ENCODE measurements around the gene PRRG2. TPM values are rescaled to one million over a fixed set of nuclear protein-coding genes. Genes with fewer than 3 reads are reported as not detected.
A peak's percentile ranks its signal among the peaks of the same experiment; 100 is the strongest.

The PRRG2 gene
- total and polyA plus RNA-seq, 7 experiments from 2014 or later = 0.30 to 2.9 (median 0.54) TPM; not detected in 1

DNA sequence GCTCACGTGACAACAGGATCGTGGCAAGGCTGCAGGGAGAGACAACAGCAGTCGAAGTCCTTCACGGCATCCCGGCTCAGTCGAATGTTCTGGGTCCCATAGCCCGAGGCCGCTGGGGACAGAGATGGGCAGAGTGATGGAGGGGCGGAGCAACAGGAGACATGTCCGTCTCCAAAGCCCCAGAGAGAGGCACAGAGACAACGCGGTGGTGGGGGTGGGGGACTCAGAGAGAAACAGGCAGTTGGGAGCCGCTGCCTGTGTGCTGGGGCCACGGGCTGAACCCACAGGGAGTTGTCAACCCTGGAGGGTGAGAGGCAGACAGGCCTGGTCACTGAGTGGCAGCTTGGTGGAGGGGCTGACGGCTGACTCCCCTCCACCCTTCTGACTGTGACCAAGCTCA, 21.2 kb upstream of the PRRG2 start:
- Mint-ChIP-seq H3K9me3 (peaks cover 0 to 2% (median 0%) of the 10 kb centered on the region in 11 donors), H3K27ac (peak overlapping the region; percentile 91 to 99 (median 98)), H3K4me1 (peaks cover 46 to 76% (median 71%) of the 10 kb centered on the region in 7 donors), H3K4me3 (peak overlapping the region; percentile 90 to 99 (median 94)), H3K27me3 (no peaks in the 10 kb centered on the region), H3K36me3 (peaks cover 6 to 60% (median 31%) of the 10 kb centered on the region in 5 donors)
- H3K4me3 ChIP-seq (ENCODE audit: low read length) = peak overlapping the region; percentile 88
- peak overlapping the region; percentile 88 for H3K27ac ChIP-seq (ENCODE audit: low read depth, low read length)
- ATAC-seq (no peak), DNase-seq (peak in 3 of 9 donors; percentile 15 to 35 (median 25))
- ChIA-PET POLR2A (interaction anchor here (0.9 to 21.0 kb wide), 9 partner anchors 6 to 116 kb away, joined by 3 to 687 read pairs (median 5); partner anchors contain the start of genes PIH1D1 and RCN3), CTCF (interaction anchor here (1.2 to 11.3 kb wide), 4 partner anchors 10 to 54 kb away, joined by 3 to 151 read pairs (median 62); no protein-coding TSS in a partner anchor)
- intact Hi-C loops (cut with micrococcal nuclease) = loop anchor here (1.0 to 10.0 kb wide), 2 partner anchors 8 to 445 kb away; partner anchors contain the start of genes C19orf73 (in 1 of the 2), LIN7B (in 1 of the 2) and PPFIA3 (in 1 of the 2)
- no peaks in the 10 kb centered on the region for H3K9me3 ChIP-seq (ENCODE audit: control insufficient read depth in 2 of 3, low read length in 3 of 3)
- H3K27me3 ChIP-seq (ENCODE audit: control insufficient read depth in 2 of 2, insufficient read depth in 2 of 2, low read length in 2 of 2) = no peaks in the 10 kb centered on the region
- H3K36me3 ChIP-seq (ENCODE audit: control insufficient read depth in 2 of 3, insufficient read depth in 3 of 3, low read length in 3 of 3) = peaks cover 8 to 49% (median 11%) of the 10 kb centered on the region in 3 experiments
- peaks cover 63 to 74% of the 10 kb centered on the region in 2 donors for H3K4me1 ChIP-seq (ENCODE audit: control insufficient read depth in 2 of 2, insufficient read depth in 2 of 2, low read length in 2 of 2)

- Mint-ChIP-seq H3K36me3 (peaks cover 5 to 59% (median 30%) of the 10 kb centered on the region in 5 donors), H3K4me1 (peaks cover 45 to 76% (median 71%) of the 10 kb centered on the region in 7 donors), H3K27ac (peak overlapping the region; percentile 91 to 99 (median 98)), H3K4me3 (peak overlapping the region; percentile 90 to 99 (median 94)), H3K27me3 (no peaks in the 10 kb centered on the region), H3K9me3 (peaks cover 0 to 2% (median 0%) of the 10 kb centered on the region in 11 donors)
- H3K27ac ChIP-seq (ENCODE audit: low read depth, low read length) = peak overlapping the region; percentile 88
- DNase-seq (peak in 6 of 9 donors; percentile 48 to 57 (median 51)), ATAC-seq (no peak)
- H3K36me3 ChIP-seq (ENCODE audit: control insufficient read depth in 2 of 3, insufficient read depth in 3 of 3, low read length in 3 of 3) = peaks cover 7 to 44% (median 8%) of the 10 kb centered on the region in 3 experiments
- H3K27me3 ChIP-seq (ENCODE audit: control insufficient read depth in 2 of 2, insufficient read depth in 2 of 2, low read length in 2 of 2) = no peaks in the 10 kb centered on the region
- H3K4me3 ChIP-seq (ENCODE audit: low read length) = peak overlapping the region; percentile 88
- intact Hi-C loops (cut with micrococcal nuclease) = loop anchor here (1.0 to 10.0 kb wide), 2 partner anchors 8 to 446 kb away; partner anchors contain the start of genes C19orf73 (in 1 of the 2), LIN7B (in 1 of the 2) and PPFIA3 (in 1 of the 2)
- CTCF ChIA-PET = interaction anchor here (1.1 to 11.3 kb wide), 7 partner anchors 10 to 87 kb away, joined by 3 to 151 read pairs (median 5); partner anchors contain the start of gene FLT3LG
- H3K9me3 ChIP-seq (ENCODE audit: control insufficient read depth in 2 of 3, low read length in 3 of 3) = no peaks in the 10 kb centered on the region
- POLR2A ChIA-PET = interaction anchor here (0.7 to 21.0 kb wide), 10 partner anchors 6 to 116 kb away, joined by 3 to 687 read pairs (median 4); partner anchors contain the start of genes FCGRT, PIH1D1 and RCN3
- H3K4me1 ChIP-seq (ENCODE audit: control insufficient read depth in 2 of 2, insufficient read depth in 2 of 2, low read length in 2 of 2) = peaks cover 63 to 73% of the 10 kb centered on the region in 2 donors
These were observed 20.7 kb upstream of the PRRG2 start for GRCh38 chr19:49560358-49560900.

DNA sequence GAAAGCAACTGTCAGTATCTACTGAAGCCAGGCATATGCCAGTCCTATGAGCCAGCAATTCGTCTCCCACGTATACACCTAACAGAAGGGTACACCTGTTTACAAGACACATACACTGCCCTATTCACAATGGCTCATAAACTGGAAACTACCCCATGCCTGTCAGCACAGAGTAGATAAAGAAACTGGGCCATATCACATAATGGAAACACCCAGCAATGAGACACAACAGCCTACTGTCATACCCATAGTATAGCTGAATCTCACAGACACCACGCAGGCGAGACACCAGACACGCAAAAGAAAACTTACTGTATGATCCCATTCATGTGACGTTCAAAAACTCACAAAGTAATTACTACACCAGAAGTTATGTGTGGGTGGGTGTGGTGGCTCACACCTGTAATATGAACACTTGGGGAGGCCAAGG, 16.5 kb upstream of the PRRG2 start:
- Histone ChIP-seq H3K27ac (ENCODE audit: low read depth, low read length) (peak overlapping the region; percentile 88), H3K9me3 (ENCODE audit: control insufficient read depth in 2 of 3, low read length in 3 of 3) (no peaks in the 10 kb centered on the region), H3K36me3 (ENCODE audit: control insufficient read depth in 2 of 3, insufficient read depth in 3 of 3, low read length in 3 of 3) (peaks cover 0 to 10% (median 0%) of the 10 kb centered on the region in 3 experiments), H3K4me3 (ENCODE audit: low read length) (peak overlapping the region; percentile 31), H3K27me3 (ENCODE audit: control insufficient read depth in 2 of 2, insufficient read depth in 2 of 2, low read length in 2 of 2) (no peaks in the 10 kb centered on the region), H3K4me1 (ENCODE audit: control insufficient read depth in 2 of 2, insufficient read depth in 2 of 2, low read length in 2 of 2) (peaks cover 74 to 79% of the 10 kb centered on the region in 2 donors)
- no peaks in the 10 kb centered on the region for H3K9me3 Mint-ChIP-seq
- H3K27me3 Mint-ChIP-seq = peaks cover 0 to 2% (median 0%) of the 10 kb centered on the region in 5 donors
- H3K36me3 Mint-ChIP-seq = peaks cover 0 to 33% (median 11%) of the 10 kb centered on the region in 5 donors
- ChIA-PET POLR2A (interaction anchor here (0.5 to 21.0 kb wide), 7 partner anchors 13 to 112 kb away, joined by 3 to 687 read pairs (median 9); partner anchors contain the start of genes ALDH16A1, FLT3LG, NOSIP and PIH1D1), CTCF (interaction anchor here (0.6 to 11.3 kb wide), 5 partner anchors 8 to 126 kb away, joined by 3 to 151 read pairs (median 4); no protein-coding TSS in a partner anchor)
- ATAC-seq (peak; percentile 31), DNase-seq (peak in 4 of 9 donors; percentile 41 to 84 (median 60))
- peak overlapping the region; percentile 11 to 90 (median 73) for H3K4me3 Mint-ChIP-seq
- intact Hi-C loops (cut with micrococcal nuclease) = loop anchor here in 1 of 2 donors (10.0 kb wide), 1 partner anchor 450 kb away; the partner anchor contains the start of genes C19orf73, LIN7B and PPFIA3
- peaks cover 59 to 90% (median 84%) of the 10 kb centered on the region in 7 donors for H3K4me1 Mint-ChIP-seq
- H3K27ac Mint-ChIP-seq = peak overlapping the region; percentile 91 to 99 (median 96)

DNA sequence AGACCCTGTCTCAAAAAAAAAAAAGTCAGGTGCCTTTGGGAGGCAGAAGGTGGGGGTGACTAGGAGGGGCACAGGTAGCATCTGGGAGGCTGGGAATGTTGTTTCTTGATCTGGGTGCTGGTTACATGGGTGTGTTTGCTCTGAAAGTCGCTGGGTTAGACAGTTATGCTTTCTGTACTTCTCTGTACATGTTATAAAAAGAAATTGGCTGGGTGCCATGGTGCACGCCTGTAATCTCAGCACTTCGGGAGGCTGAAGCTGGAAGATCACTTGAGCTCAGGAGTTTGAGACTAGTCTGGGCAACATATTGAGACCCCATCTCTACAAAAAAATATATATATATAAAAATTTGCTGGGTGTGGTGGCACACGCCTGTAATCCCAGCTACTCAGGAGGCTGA, 15.9 kb upstream of the PRRG2 start:
- Histone ChIP-seq H3K27ac (ENCODE audit: low read depth, low read length) (peak overlapping the region; percentile 88), H3K4me3 (ENCODE audit: low read length) (peak overlapping the region; percentile 31), H3K9me3 (ENCODE audit: control insufficient read depth in 2 of 3, low read length in 3 of 3) (no peaks in the 10 kb centered on the region), H3K36me3 (ENCODE audit: control insufficient read depth in 2 of 3, insufficient read depth in 3 of 3, low read length in 3 of 3) (peaks cover 0 to 3% (median 0%) of the 10 kb centered on the region in 3 experiments), H3K4me1 (ENCODE audit: control insufficient read depth in 2 of 2, insufficient read depth in 2 of 2, low read length in 2 of 2) (peaks cover 77 to 85% of the 10 kb centered on the region in 2 donors), H3K27me3 (ENCODE audit: control insufficient read depth in 2 of 2, insufficient read depth in 2 of 2, low read length in 2 of 2) (no peaks in the 10 kb centered on the region)
- ATAC-seq (no peak), DNase-seq (peak in 5 of 9 donors; percentile 46 to 65 (median 54))
- Mint-ChIP-seq H3K27ac (peak overlapping the region; percentile 91 to 99 (median 96)), H3K4me3 (peak overlapping the region; percentile 11 to 90 (median 73)), H3K4me1 (peaks cover 64 to 90% (median 84%) of the 10 kb centered on the region in 7 donors), H3K27me3 (peaks cover 0 to 2% (median 0%) of the 10 kb centered on the region in 5 donors), H3K9me3 (no peaks in the 10 kb centered on the region), H3K36me3 (peaks cover 0 to 29% (median 5%) of the 10 kb centered on the region in 5 donors)
- POLR2A ChIA-PET = interaction anchor here (0.8 to 21.0 kb wide), 7 partner anchors 13 to 112 kb away, joined by 3 to 687 read pairs (median 9); partner anchors contain the start of genes ALDH16A1, FLT3LG, NOSIP and PIH1D1
- intact Hi-C loops (cut with micrococcal nuclease) = loop anchor here in 1 of 2 donors (10.0 kb wide), 1 partner anchor 450 kb away; the partner anchor contains the start of genes C19orf73, LIN7B and PPFIA3
- CTCF ChIA-PET = interaction anchor here (1.0 to 11.3 kb wide), 3 partner anchors 15 to 66 kb away, joined by 3 to 151 read pairs (median 3); no protein-coding TSS in a partner anchor

DNA sequence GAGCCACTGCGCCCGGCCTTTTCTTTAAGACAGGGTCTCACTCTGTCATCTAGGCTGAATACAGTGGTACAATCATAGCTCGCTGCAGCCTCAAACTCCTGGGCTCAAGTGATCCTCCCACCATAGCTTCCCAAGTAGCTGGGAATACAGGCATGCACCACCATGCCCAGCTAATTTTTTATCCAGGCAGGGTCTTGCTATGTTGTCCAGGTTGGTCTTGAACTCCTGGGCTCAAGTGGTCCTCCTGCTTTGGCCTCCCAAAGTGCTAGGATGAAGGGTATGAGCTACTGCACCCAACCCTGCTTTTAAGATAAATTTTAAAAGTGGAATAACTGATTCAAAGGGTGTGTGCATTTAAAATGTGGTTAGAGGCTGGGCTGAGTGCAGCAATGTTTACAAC, 14.8 kb upstream of the PRRG2 start:
- H3K27ac ChIP-seq (ENCODE audit: low read depth, low read length) = peak overlapping the region; percentile 88
- ChIA-PET POLR2A (interaction anchor here (0.6 to 21.0 kb wide), 8 partner anchors 14 to 1798 kb away, joined by 3 to 687 read pairs (median 7); partner anchors contain the start of genes ALDH16A1, NOSIP, PIH1D1 and PRRG2), CTCF (interaction anchor here (0.7 to 11.3 kb wide), 5 partner anchors 8 to 58 kb away, joined by 3 to 151 read pairs (median 3); no protein-coding TSS in a partner anchor)
- H3K36me3 Mint-ChIP-seq = peaks cover 0 to 25% (median 0%) of the 10 kb centered on the region in 5 donors
- no peaks in the 10 kb centered on the region for H3K36me3 ChIP-seq (ENCODE audit: control insufficient read depth in 2 of 3, insufficient read depth in 3 of 3, low read length in 3 of 3)
- H3K27me3 ChIP-seq (ENCODE audit: control insufficient read depth in 2 of 2, insufficient read depth in 2 of 2, low read length in 2 of 2) = no peaks in the 10 kb centered on the region
- no peaks in the 10 kb centered on the region for H3K9me3 ChIP-seq (ENCODE audit: control insufficient read depth in 2 of 3, low read length in 3 of 3)
- peaks cover 59 to 90% (median 82%) of the 10 kb centered on the region in 7 donors for H3K4me1 Mint-ChIP-seq
- H3K27ac Mint-ChIP-seq = peak overlapping the region; percentile 91 to 99 (median 94)
- peaks cover 0 to 2% (median 0%) of the 10 kb centered on the region in 5 donors for H3K27me3 Mint-ChIP-seq
- no peaks in the 10 kb centered on the region for H3K9me3 Mint-ChIP-seq
- intact Hi-C loops (cut with micrococcal nuclease) = loop anchor here in 1 of 2 donors (10.0 kb wide), 1 partner anchor 452 kb away; the partner anchor contains the start of genes C19orf73, LIN7B and PPFIA3
- H3K4me1 ChIP-seq (ENCODE audit: control insufficient read depth in 2 of 2, insufficient read depth in 2 of 2, low read length in 2 of 2) = peaks cover 73 to 88% of the 10 kb centered on the region in 2 donors
- peak overlapping the region; percentile 43 for H3K4me3 ChIP-seq (ENCODE audit: low read length)
- no peak for ATAC-seq
- DNase-seq = no peak
- H3K4me3 Mint-ChIP-seq = peak overlapping the region in 9 of 10 donors; percentile 41 to 90 (median 72)

All from naive thymus-derived CD4-positive, alpha-beta T cell (primary cell).